Mesenchymal stem cell (in vitro differentiated cells and primary cell): Measurements from ENCODE around the gene PLAC9.

Experiments
- DNase-seq: peaks from one replicate; pipeline ENCODE4 v3.0.0-alpha.2; 2013
- H2AFZ ChIP-seq: one replicate; pipeline ENCODE4 v1.6.1; 2013; ENCODE audit warnings: low read depth, mild to moderate bottlenecking, control low read depth, inconsistent platforms, low read length, moderate library complexity
- H2AK5ac ChIP-seq: 2 replicates; pipeline ENCODE4 v1.6.1; 2013; ENCODE audit warnings: low read length, moderate library complexity, mild to moderate bottlenecking, inconsistent platforms; ENCODE audit not compliant: severe bottlenecking
- H2BK120ac ChIP-seq: one replicate; pipeline ENCODE4 v1.6.1; 2013; ENCODE audit warnings: low read depth, mild to moderate bottlenecking, inconsistent platforms, low read length, moderate library complexity
- H2BK12ac ChIP-seq, 2 experiments: one replicate each; pipeline ENCODE4 v1.6.1; 2013; ENCODE audit warnings: inconsistent platforms in 2 of 2, low read length in 2 of 2, mild to moderate bottlenecking in 2 of 2, moderate library complexity in 2 of 2, control low read depth in 1 of 2
- H2BK15ac ChIP-seq: one replicate; pipeline ENCODE4 v1.6.1; 2013; ENCODE audit warnings: mild to moderate bottlenecking, low read depth, inconsistent platforms; ENCODE audit not compliant: poor library complexity, severe bottlenecking
- H2BK5ac ChIP-seq: 2 replicates; pipeline ENCODE4 v1.6.1; 2013; ENCODE audit warnings: low read depth, mild to moderate bottlenecking, low read length, control low read depth, inconsistent platforms; ENCODE audit not compliant: poor library complexity, severe bottlenecking
- H3K14ac ChIP-seq, 2 experiments: one replicate each; pipeline ENCODE4 v1.6.1; 2013; ENCODE audit warnings: inconsistent platforms in 2 of 2, low read length in 2 of 2, control low read depth in 1 of 2, mild to moderate bottlenecking in 1 of 2, moderate library complexity in 1 of 2
- H3K18ac ChIP-seq, 2 experiments: one replicate each; pipeline ENCODE4 v1.6.1; 2013; ENCODE audit warnings: inconsistent platforms in 2 of 2, low read length in 2 of 2, control low read depth in 1 of 2, low read depth in 1 of 2, mild to moderate bottlenecking in 1 of 2
- H3K23ac ChIP-seq, 2 experiments: one replicate each; pipeline ENCODE4 v1.6.1; 2013; ENCODE audit warnings: inconsistent platforms in 2 of 2, low read length in 2 of 2, mild to moderate bottlenecking in 2 of 2, moderate library complexity in 2 of 2, control low read depth in 1 of 2
- H3K27ac ChIP-seq: 2 replicates; pipeline ENCODE4 v1.5.1; 2013; ENCODE audit warnings: mild to moderate bottlenecking, moderate library complexity, low read length, control low read depth, inconsistent platforms; ENCODE audit not compliant: poor library complexity, severe bottlenecking
- H3K27me3 ChIP-seq, 2 experiments: 2 replicates each; pipeline versions ENCODE4 v1.6.1 to v1.7.0; 2013; ENCODE audit warnings: low read length in 2 of 2, mild to moderate bottlenecking in 2 of 2, moderate library complexity in 2 of 2, control low read depth in 1 of 2, inconsistent platforms in 1 of 2; ENCODE audit not compliant: control insufficient read depth in 1 of 2, insufficient read depth in 1 of 2
- H3K36me3 ChIP-seq, 2 experiments: 2 replicates each; pipeline versions ENCODE4 v1.6.1 to v1.7.0; 2013; ENCODE audit warnings: low read length in 2 of 2, control low read depth in 1 of 2, inconsistent platforms in 1 of 2, low read depth in 1 of 2, mild to moderate bottlenecking in 1 of 2; ENCODE audit not compliant: insufficient read depth in 2 of 2, control insufficient read depth in 1 of 2
- H3K4ac ChIP-seq, 2 experiments: one replicate each; pipeline ENCODE4 v1.6.1; 2013; ENCODE audit warnings: inconsistent platforms in 2 of 2, low read length in 2 of 2, mild to moderate bottlenecking in 2 of 2, moderate library complexity in 2 of 2, control low read depth in 1 of 2, low read depth in 1 of 2
- H3K4me1 ChIP-seq: 2 replicates; pipeline ENCODE4 v1.6.1; 2013; ENCODE audit warnings: low read depth, low read length, control low read depth; ENCODE audit not compliant: control insufficient read depth, insufficient read depth
- H3K4me2 ChIP-seq: 2 replicates; pipeline ENCODE4 v1.6.1; 2013; ENCODE audit warnings: low read length, mild to moderate bottlenecking, inconsistent platforms; ENCODE audit not compliant: poor library complexity, severe bottlenecking
- H3K4me3 ChIP-seq, 2 experiments: 2 replicates each; pipeline versions ENCODE4 v1.5.1 to v1.7.0; 2013; ENCODE audit warnings: low read length in 2 of 2, mild to moderate bottlenecking in 2 of 2, control low read depth in 1 of 2, low read depth in 1 of 2; ENCODE audit not compliant: insufficient read depth in 1 of 2
- H3K79me1 ChIP-seq: replicated peaks from 2 replicates; pipeline ENCODE4 v1.6.1; 2013; ENCODE audit warnings: mild to moderate bottlenecking, control low read depth, low read length, inconsistent platforms; ENCODE audit not compliant: poor library complexity, severe bottlenecking
- H3K9ac ChIP-seq: 2 replicates; pipeline ENCODE4 v1.7.0; 2013; ENCODE audit warnings: mild to moderate bottlenecking, low read length, moderate library complexity
- H3K9me3 ChIP-seq: 2 replicates; pipeline ENCODE4 v1.7.0; 2013; ENCODE audit warnings: mild to moderate bottlenecking, low read length; ENCODE audit not compliant: control insufficient read depth
- H4K8ac ChIP-seq: one replicate; pipeline ENCODE4 v1.6.1; 2013; ENCODE audit warnings: inconsistent platforms, mild to moderate bottlenecking, low read length, moderate library complexity
- H4K91ac ChIP-seq: one replicate; pipeline ENCODE4 v1.6.1; 2013; ENCODE audit warnings: mild to moderate bottlenecking, low read length, inconsistent platforms
- WGBS: methylation state at CpG from one replicate; pipeline ENCODE4 v1.1.7; 2013; ENCODE audit warnings: mixed read lengths; 5-methylcytosine and 5-hydroxymethylcytosine counted together

Gene PLAC9

DNA sequence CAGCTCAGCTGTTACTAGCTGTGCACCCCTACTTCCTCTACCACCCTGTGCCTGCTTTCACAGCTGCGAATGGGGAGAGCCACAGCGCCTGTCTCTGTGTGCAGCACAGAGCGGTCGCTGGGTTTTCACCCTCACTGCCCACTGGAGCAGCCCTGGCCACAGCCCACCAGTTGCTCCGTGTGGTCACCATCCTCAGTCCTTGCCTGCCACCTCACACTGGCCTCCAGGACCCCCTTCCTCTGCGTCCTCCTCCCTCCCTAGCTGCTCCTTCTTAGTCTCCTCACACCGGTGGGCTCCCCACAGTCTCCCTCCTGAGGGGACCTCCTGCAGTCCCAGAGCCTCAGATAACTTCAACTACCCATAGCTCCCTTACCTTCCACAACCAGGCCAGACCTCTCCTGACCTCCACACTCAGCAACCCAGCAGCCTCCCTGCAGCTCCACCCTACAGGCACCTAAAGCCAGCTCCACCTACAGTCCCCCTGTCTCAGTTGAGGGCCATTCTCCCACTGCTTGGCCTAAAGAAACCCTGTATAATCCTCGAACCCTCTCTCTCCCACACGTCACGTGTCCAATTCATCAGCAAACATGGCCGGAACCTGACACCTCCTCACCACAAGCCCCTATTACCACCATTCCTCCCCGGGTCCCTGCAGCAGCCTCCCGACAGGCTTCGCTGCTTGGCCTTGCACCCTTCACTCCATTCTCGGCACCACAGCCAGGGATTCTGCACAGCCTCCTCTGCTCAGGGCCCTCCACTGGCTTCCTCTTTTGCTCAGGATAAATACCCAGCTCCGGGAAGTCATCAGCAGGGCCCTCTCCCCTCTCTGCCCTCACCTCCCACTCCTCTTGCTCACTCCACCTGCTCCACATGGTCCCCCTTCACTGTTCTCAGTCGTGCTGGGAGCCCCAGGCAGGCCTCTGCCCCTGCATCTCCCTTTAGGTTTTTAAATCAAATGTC is 28.1 kb downstream of the PLAC9 start:
- peak overlapping the region; percentile 70 for H4K8ac ChIP-seq
- H3K9me3 ChIP-seq, result no peaks in the 10 kb centered on the region
- peak overlapping the region; percentile 76 for H4K91ac ChIP-seq
- no peak overlapping the region for H3K4me3 ChIP-seq
- H3K27me3 ChIP-seq, result no peaks in the 10 kb centered on the region
- no peak overlapping the region for H2BK5ac ChIP-seq
- H3K14ac ChIP-seq, result peak overlapping the region in 1 of 2 experiments; percentile 69
- H2AK5ac ChIP-seq, result peak overlapping the region; percentile 20
- H3K4ac ChIP-seq, result peak overlapping the region; percentile 40 to 65
- peak overlapping the region; percentile 34 to 89 for H3K18ac ChIP-seq
- H3K4me2 ChIP-seq, result no peak overlapping the region
- H3K23ac ChIP-seq, result no peak overlapping the region
- peak overlapping the region; percentile 82 to 92 for H2BK12ac ChIP-seq
- peak overlapping the region; percentile 51 for H2BK120ac ChIP-seq
- H3K9ac ChIP-seq, result peak overlapping the region; percentile 16
- no peak overlapping the region for H3K27ac ChIP-seq
- 96% methylated on average over 17 of the region's 17 CpGs for WGBS
- H2BK15ac ChIP-seq, result no peak overlapping the region
- no peak overlapping the region for H2AFZ ChIP-seq
- H3K79me1 ChIP-seq, result peaks cover 55% of the 10 kb centered on the region
- no peak for DNase-seq
- H3K4me1 ChIP-seq, result peaks cover 48% of the 10 kb centered on the region
- peaks cover 82 to 95% of the 10 kb centered on the region in 2 experiments for H3K36me3 ChIP-seq

DNA sequence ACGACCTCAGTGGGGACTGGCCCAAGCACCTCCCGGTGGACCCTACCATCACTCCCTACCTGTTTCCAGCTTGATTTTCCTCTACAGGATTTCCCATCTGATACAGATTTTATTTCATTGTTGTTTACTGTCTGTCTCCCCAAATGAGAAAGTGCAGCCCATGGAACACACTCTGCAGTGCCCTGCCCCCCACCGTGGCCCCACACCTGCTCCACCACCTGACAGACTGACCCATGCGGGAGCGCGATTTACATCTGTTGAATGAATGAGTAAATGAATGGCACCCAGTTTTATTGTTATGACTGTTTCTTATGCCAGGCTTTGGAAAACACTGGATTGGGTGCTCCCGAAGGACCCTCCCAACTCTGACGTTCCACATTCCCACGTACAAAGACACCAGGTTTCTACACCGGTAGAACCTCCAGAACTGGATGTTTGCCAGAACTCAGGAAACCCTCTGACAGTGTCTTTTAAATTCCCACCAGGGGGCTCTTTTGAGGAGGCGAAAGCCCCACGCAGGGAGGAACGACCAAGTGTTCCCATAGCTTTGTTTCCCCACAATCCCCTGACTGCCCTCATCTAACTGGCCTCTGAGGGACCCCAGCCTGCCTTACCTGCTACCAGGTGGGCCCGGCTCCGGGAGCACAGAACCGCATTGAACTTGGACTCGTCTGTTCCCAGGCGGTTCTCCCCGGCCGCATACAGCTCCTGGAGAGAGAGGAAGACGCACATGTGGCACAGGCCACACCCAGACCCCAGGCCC is 29.0 kb downstream of the PLAC9 start:
- Histone ChIP-seq H3K36me3 (peaks cover 81 to 95% of the 10 kb centered on the region in 2 experiments), H3K23ac (no peak overlapping the region)
- WGBS, result 77% methylated on average over 17 of the region's 21 CpGs

DNA sequence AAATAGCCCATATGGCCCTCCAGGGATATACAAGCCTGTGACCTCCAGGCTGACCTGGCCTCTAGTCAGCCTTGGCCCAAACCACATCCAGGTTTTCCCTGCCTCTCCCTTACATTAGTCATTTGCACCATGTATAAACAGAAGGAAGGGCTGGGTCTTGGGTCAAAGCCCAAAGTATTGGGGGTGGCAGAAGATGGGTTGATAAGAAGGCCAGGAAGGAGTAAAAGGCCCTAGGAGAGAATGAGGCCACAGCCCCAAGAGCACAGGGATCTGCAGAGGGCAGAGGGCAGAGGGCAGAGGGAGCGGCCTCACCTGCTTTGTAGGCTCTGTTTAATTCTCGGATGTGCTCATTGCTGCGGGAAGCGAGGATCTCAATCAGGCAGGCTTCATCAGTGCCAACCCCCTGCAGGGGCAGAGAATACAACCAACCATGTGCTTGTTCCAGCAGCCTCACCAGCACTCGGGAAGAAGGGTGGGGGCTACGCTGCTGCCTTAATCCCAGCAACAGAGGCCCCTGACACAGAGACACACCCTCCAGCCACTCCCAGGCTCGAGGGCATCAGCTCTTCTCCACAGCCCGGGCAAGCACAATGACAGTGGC is 31.3 kb downstream of the PLAC9 start:
- no peak overlapping the region for H3K27ac ChIP-seq
- peak overlapping the region; percentile 85 to 95 for H2BK12ac ChIP-seq
- peak overlapping the region in 1 of 2 experiments; percentile 16 for H3K23ac ChIP-seq
- H3K18ac ChIP-seq, result peak overlapping the region; percentile 86 to 88
- peak overlapping the region; percentile 64 to 69 for H3K4ac ChIP-seq
- H3K79me1 ChIP-seq, result peaks cover 64% of the 10 kb centered on the region
- H3K36me3 ChIP-seq, result peaks cover 85 to 90% of the 10 kb centered on the region in 2 experiments
- peak; percentile 92 for DNase-seq
- H3K9me3 ChIP-seq, result no peaks in the 10 kb centered on the region
- 16% methylated on average over 7 of the region's 8 CpGs for WGBS
- H4K91ac ChIP-seq, result peak overlapping the region; percentile 90
- no peaks in the 10 kb centered on the region for H3K27me3 ChIP-seq
- H3K4me1 ChIP-seq, result peaks cover 40% of the 10 kb centered on the region
- H3K9ac ChIP-seq, result peak overlapping the region; percentile 66
- H3K4me2 ChIP-seq, result no peak overlapping the region
- H2BK15ac ChIP-seq, result peak overlapping the region; percentile 53
- H2AK5ac ChIP-seq, result no peak overlapping the region
- H2BK120ac ChIP-seq, result peak overlapping the region; percentile 45
- H2BK5ac ChIP-seq, result no peak overlapping the region
- H3K14ac ChIP-seq, result peak overlapping the region in 1 of 2 experiments; percentile 45
- no peak overlapping the region for H3K4me3 ChIP-seq
- H4K8ac ChIP-seq, result peak overlapping the region; percentile 66
- H2AFZ ChIP-seq, result no peak overlapping the region

More for the DNA sequence above, 29.0 kb downstream of the PLAC9 start:
- Histone ChIP-seq H2BK120ac (no peak overlapping the region), H3K27me3 (no peaks in the 10 kb centered on the region), H3K9ac (peak overlapping the region; percentile 16), H2BK12ac (peak overlapping the region; percentile 69 to 84), H3K18ac (peak overlapping the region; percentile 67 to 89), H2AK5ac (no peak overlapping the region), H2AFZ (no peak overlapping the region), H3K4me1 (peaks cover 46% of the 10 kb centered on the region), H4K91ac (peak overlapping the region; percentile 52), H3K9me3 (no peaks in the 10 kb centered on the region), H2BK5ac (no peak overlapping the region), H2BK15ac (no peak overlapping the region), H4K8ac (peak overlapping the region; percentile 1), H3K4me3 (no peak overlapping the region), H3K4ac (peak overlapping the region; percentile 42 to 65), H3K4me2 (no peak overlapping the region), H3K27ac (no peak overlapping the region), H3K14ac (no peak overlapping the region), H3K79me1 (peaks cover 58% of the 10 kb centered on the region)
- DNase-seq, result peak; percentile 53
